HG03354 (cell line): Measurements from ENCODE around the gene MBL2.

ENCODE experiments used
- ATAC-seq: cut with Tn5 transposase; IDR thresholded peaks from one replicate; pipeline ENCODE4 v1.9.1; 2021; ENCODE audit warnings: mild to moderate bottlenecking; ENCODE audit not compliant: unreplicated experiment, poor library complexity, severe bottlenecking

MBL2 gene

DNA sequence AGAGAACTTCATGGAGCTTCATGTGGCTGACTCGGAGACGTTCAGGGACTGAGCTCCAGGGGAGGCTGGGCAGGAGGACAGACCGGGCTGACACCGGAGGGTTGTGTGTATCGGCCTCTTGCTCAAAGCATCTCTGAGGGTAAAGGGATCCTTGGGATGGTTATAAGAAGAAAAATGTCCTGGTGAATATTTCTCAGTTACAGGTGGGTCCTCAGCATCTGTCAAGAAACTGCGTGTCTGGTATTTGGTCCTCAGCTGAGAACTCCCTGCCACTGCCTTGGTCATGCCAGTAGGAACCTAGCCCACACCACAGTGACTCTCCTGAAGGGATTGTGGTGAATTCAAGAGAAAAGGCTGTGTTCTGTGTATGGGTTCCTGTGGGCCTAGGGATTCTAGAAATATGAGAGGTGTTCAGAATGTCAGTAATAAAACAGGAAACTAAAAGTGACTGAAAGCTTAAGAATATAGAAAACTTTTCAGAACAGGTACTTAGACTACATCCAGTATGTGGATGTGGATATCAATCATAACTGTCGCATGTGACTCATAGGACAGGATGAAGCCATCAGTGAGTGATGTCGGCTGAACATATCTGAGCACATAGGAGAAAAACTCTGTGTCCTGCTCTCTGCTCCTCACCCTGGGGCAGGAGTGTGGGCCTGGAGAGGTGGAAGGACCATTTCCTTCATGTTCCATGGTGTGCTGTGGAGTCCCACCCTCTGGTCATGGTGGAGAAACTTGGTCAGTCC is 28.4 kb downstream of the MBL2 start:
- no peak for ATAC-seq

DNA sequence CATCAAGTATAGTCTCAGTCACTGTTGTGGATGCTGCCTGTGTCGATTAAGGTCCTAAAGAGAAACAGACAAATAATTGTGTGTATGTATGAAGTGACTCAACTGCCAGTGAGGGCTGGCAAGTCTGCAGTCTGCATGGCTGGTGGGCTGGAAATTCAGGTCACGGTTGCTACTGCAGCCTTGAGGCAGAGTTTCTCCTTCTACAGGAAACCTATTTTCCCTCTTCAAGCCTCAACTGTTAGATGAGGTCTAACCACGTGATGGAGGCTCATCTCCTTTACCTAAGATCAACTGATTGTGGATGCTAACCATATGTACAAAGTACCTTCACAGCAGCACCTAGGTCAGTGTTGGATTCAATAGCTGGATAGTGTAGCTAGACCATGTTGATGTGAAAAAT is 29.9 kb downstream of the MBL2 start:
- ATAC-seq: no peak

DNA sequence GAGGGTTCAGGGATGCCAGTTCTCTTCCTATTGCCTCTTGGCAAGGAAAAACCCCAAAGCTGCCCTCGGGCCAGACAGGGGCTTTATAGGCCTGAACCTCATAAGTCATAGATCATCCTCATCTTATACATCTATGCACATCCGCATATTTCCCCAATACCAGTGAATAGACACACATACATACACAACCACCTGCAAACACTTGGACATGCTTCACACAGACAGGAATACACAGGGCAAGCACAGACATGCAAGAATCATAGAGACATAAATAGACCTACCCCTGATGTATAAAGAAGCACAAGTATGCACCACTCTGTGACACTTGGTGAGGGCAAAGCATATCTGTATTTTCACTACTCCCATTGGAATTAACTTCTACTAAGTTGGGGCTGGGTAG is 30.7 kb downstream of the MBL2 start:
- no peak for ATAC-seq

DNA sequence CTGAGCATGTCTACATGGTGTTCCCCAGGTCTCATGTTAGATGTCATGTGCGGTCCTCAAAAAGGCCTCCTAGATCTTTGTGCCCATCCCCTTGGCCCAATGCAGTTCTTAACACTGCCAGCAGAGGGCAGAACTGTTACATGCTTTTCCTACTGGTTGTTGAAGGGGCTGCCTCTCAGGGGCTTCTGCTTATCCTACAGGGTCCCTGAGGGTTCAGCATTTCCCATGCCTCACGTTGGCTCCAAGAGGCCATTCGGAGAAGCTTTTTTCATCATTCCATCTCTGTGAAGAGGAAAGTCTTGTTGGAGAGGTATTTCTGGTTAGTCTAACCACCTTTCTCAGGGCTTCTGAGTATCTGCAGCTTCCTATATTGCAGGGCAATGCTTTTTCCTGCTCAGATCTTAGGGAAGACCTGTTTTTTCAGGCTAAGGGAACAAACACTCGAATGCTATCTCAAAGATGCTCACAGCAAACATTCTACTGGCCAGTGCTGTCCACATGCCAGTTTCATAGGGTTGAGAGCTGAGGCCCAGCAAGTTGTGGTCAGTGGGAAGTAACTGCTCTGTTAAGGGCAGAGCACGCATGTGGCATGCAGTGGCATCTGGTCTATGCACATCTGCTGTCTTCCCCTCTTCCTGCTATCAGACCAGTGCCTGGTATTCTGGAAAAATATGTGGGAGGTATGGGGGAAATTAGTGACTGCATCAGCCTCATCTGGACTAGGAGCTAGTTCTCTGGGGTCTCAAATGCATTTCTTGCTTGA is 31.5 kb downstream of the MBL2 start:
- ATAC-seq: peak; percentile 77

DNA sequence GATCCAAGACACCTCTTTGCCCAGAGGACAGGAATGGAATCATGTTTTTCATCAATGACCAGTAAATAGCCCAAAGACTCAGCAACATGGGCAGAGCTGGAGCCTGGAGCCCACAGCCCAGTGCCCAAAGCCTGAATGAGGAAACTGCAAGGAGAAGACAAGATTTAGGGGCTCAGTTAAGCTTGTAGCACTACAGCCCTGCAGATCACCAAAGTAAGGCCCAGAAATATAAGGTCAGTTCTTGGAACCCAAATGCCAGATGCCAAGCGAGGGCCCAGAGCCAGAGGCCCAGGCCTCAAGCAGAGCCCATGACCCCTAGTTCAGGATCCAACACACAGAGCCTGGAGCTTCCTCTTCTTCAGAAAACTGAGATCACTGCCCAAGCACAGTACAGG is 32.4 kb downstream of the MBL2 start:
- no peak for ATAC-seq

DNA sequence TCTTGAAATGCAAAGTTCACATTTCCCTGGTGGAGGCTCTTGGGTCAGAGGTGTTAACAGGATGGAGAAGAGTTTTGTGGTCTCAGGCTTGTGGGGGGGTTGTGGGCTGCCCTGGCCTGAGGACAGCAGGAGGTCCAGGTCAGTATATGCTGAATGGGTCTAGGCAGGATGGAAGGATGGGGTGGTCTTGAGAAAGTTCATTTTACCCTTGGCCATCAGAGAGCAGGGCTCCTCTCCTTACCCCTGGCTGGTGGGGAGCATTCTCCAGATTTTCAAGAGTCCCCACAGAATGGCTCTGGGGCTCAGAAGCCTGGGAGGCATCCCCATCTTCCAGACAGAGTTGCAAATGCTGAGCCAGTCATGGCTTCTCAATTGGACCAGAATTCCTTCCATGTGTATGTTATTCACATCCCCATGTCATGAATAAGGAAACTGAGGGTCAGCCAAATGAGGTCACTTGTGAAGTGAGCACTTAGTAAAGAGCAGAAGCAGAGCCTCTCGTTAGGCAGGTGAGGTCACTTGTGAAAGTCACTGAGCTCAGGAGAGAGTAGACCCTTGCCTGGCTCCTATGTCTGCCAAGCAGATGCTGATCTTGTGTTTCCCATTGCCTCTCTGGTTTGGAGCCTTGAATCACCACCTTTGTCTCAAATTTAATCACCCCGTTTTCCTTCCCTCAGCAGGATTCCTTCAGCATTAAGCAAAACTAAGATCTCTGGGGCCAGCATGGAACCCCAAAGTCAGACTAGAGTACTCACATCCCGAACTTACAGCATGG is 33.0 kb downstream of the MBL2 start:
- ATAC-seq: no peak

DNA sequence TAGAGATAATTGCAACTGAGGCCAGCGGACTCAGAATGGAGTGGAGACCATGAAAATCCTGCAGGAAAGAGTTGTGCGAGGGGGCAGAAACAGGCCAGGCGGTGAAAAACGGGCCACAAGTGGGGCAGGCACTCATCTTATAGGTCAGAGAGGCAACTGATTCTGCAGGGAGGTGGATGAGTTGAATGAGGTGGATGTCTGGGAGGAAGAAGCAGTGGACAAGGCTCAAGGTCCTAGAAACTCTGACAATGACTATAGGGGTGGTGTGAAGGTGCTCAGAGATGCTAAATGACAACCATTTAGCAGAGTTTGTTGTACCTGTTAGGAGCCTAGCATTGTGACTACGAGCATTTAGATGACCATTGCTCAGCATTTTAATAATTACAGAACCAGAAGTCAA is 33.6 kb downstream of the MBL2 start:
- no peak for ATAC-seq

DNA sequence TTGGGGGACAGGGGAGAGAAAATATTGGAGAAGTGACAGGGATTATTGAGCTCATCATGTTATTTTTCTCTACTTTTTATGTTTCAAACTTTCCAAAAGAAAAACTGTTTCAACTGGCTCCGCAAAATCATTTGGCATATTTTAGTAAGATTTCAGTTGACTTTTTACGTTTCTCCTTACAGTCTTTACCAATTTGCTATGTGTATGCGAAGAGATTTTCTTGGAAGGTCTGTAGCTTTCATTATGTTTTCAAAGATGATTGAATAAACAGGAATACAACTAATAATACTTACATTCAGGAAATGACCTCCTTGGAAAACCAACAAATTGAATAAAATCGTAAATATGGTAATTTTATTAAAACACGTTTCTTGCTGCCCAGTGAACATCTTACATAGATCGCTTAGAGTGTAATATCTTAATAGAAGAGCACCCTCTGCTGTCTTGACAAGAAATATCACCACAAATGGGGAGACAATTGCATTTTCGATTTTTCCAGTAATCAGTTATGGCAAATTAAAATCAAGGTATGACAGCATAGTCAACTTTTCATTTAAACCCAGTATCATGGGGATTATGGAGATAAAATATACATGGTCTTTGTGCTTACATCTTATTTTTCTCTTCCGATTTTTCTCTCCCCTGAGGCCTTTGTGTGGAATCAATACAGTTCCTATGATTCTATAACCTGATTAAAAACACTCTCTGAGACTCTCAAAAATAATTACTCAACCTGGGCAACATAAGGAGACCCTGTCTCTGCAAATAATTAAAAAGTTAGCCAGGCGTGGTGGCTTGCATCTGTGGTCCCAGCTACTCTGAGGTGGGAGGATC is 43.1 kb downstream of the MBL2 start:
- peak; percentile 74 for ATAC-seq

DNA sequence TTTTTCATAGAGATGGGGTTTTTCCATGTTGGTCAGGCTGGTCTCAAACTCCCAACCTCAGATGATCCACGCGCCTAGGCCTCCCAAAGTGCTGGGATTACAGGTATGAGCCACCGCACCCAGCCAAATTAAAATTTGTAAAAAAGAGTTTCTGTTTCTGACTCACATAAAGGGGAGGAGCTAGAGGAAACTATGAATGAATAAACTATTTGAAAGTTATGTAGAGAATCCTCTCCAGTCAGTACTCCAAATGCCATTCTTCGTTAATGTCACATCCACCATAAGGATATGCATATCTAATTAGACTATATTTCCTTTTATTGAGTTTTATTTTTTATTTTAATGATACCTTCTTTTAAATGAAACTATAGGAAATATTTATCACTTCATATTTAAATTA is 52.6 kb downstream of the MBL2 start:
- ATAC-seq: no peak
